B cell (primary cell): Measurements from ENCODE around the gene CDH2. TPM values are rescaled to one million over a fixed set of nuclear protein-coding genes. Genes with fewer than 3 reads are reported as not detected.

Source experiments
- ATAC-seq: fragments of 200-7000 bp; cut with Tn5 transposase; one replicate; pipeline ENCODE4 v1.10.0; 2021; ENCODE audit warnings: low read depth, mild to moderate bottlenecking, moderate number of reproducible peaks, moderate library complexity
- CTCF ChIA-PET: fragments of 350-600 bp; sonication (Branson Sonifier 250); formaldehyde crosslinking; loops from one replicate; lab custom pipeline; 2021; ENCODE audit warnings: antibody characterized with exemption, inconsistent platforms; lab: Charles Lee
- POLR2A ChIA-PET: fragments of 350-600 bp; sonication (Branson Sonifier 250); formaldehyde crosslinking; loops from one replicate; lab custom pipeline; 2021; ENCODE audit warnings: antibody characterized with exemption; lab: Charles Lee
- DNase-seq: peaks from one replicate; pipeline ENCODE4 v3.0.0; 2013
- H2AFZ ChIP-seq: 2 replicates; pipeline ENCODE4 v1.6.1; 2012; ENCODE audit warnings: mild to moderate bottlenecking, low read depth, low read length; ENCODE audit not compliant: insufficient read depth, poor library complexity, severe bottlenecking
- H3K27ac ChIP-seq, 2 donors: 1 replicate in 1 of 2; 2 replicates in 1 of 2; pipeline ENCODE4 v1.5.1; 2012 to 2013; ENCODE audit warnings: low read length in 2 of 2, mild to moderate bottlenecking in 2 of 2, moderate library complexity in 1 of 2
- H3K27me3 ChIP-seq, 4 experiments: fragments of 200-600 bp in 1 of 4; sonication (generic) in 1 of 4; replicated peaks in 1 of 4; 1 replicate in 2 of 4; 2 replicates in 2 of 4; pipeline versions ENCODE4 v1.6.1 to v1.7.0; 2013 to 2016; ENCODE audit warnings: low read length in 3 of 4, mild to moderate bottlenecking in 2 of 4, mixed read lengths in 1 of 4, moderate library complexity in 1 of 4; ENCODE audit not compliant: insufficient read depth in 4 of 4, control insufficient read depth in 3 of 4; ENCODE audit errors: control extremely low read depth in 1 of 4
- H3K36me3 ChIP-seq, 2 experiments: replicated peaks in 1 of 2; 1 replicate in 1 of 2; 2 replicates in 1 of 2; pipeline versions ENCODE4 v1.6.1 to v1.7.1; 2013; ENCODE audit warnings: low read length in 1 of 2; ENCODE audit not compliant: insufficient read depth in 2 of 2, control insufficient read depth in 1 of 2; ENCODE audit errors: control extremely low read depth in 1 of 2, extremely low read depth in 1 of 2
- H3K4me1 ChIP-seq, 2 donors: fragments of 200-600 bp in 1 of 2; sonication (generic) in 1 of 2; 1 replicate in 1 of 2; 2 replicates in 1 of 2; pipeline versions ENCODE4 v1.5.1 to v1.6.1; 2013 to 2017; ENCODE audit warnings: low read length in 2 of 2; ENCODE audit not compliant: control insufficient read depth in 2 of 2, insufficient read depth in 2 of 2
- H3K4me2 ChIP-seq: replicated peaks from 2 replicates; pipeline ENCODE3; 2012; ENCODE audit warnings: mild to moderate bottlenecking, low read depth, low read length; ENCODE audit not compliant: poor library complexity, severe bottlenecking
- H3K4me3 ChIP-seq, 5 experiments: fragments of 200-600 bp in 1 of 5; sonication (generic) in 1 of 5; 1 replicate in 3 of 5; 2 replicates in 2 of 5; pipeline versions ENCODE4 v1.5.1 to v1.7.0; 2011 to 2016; ENCODE audit warnings: low read length in 4 of 5, mild to moderate bottlenecking in 4 of 5, low read depth in 2 of 5, control low read depth in 1 of 5, moderate library complexity in 1 of 5; ENCODE audit not compliant: insufficient read depth in 1 of 5; ENCODE audit errors: control extremely low read depth in 1 of 5, extremely low read depth in 1 of 5
- H3K79me2 ChIP-seq: fragments of 200-600 bp; sonication (generic); one replicate; pipeline ENCODE4 v1.6.0; 2016; ENCODE audit warnings: low read length; ENCODE audit not compliant: control insufficient read depth, insufficient read depth
- H3K9ac ChIP-seq: fragments of 200-600 bp; sonication (generic); 2 replicates; pipeline ENCODE4 v1.6.1; 2017; ENCODE audit warnings: mild to moderate bottlenecking, low read length, moderate library complexity
- H3K9me3 ChIP-seq, 3 donors: one replicate each; pipeline versions ENCODE4 v1.6.1 to v1.7.1; 2013; ENCODE audit warnings: low read length in 2 of 3; ENCODE audit not compliant: control insufficient read depth in 2 of 3, insufficient read depth in 1 of 3; ENCODE audit errors: control extremely low read depth in 1 of 3
- H4K20me1 ChIP-seq: 2 replicates; pipeline ENCODE4 v1.6.0; 2012; ENCODE audit warnings: mild to moderate bottlenecking, low read length; ENCODE audit not compliant: insufficient read depth, control insufficient read depth, poor library complexity, severe bottlenecking
- H3K27ac Mint-ChIP-seq: one replicate; pipeline ENCODE4 v1.8.0; 2021; ENCODE audit warnings: mixed read lengths
- H3K27me3 Mint-ChIP-seq: one replicate; pipeline ENCODE4 v1.8.0; 2021; ENCODE audit warnings: mixed read lengths
- H3K4me1 Mint-ChIP-seq: one replicate; pipeline ENCODE4 v1.8.0; 2021; ENCODE audit warnings: mixed read lengths
- H3K4me3 Mint-ChIP-seq: one replicate; pipeline ENCODE4 v1.8.0; 2021; ENCODE audit warnings: mixed read lengths
- H3K9me3 Mint-ChIP-seq: one replicate; pipeline ENCODE4 v1.8.0; 2022; ENCODE audit warnings: mixed read lengths; ENCODE audit not compliant: insufficient read depth
- EZH2 ChIP-seq: IDR thresholded peaks from 2 replicates; pipeline ENCODE4 v1.6.1; 2012; ENCODE audit warnings: borderline replicate concordance, low read depth, mild to moderate bottlenecking, moderate library complexity, low read length; ENCODE audit not compliant: insufficient read depth, poor library complexity, severe bottlenecking
- WGBS: methylation state at CpG from one replicate; pipeline ENCODE4 v1.1.5; 2013; ENCODE audit warnings: missing lambda C conversion rate; ENCODE audit not compliant: insufficient coverage; 5-methylcytosine and 5-hydroxymethylcytosine counted together
- intact Hi-C: fragments of 100-400 bp; cut with micrococcal nuclease; formaldehyde crosslinking; loops from one replicate; pipeline ENCODE4 v1.10.0; 2022
- polyA plus RNA-seq: library from polyadenylated mRNA; depleted of rRNA; stranded (reverse); fragments of >200 nt; gene quantifications from 2 replicates; pipeline ENCODE4 v1.2.3, GENCODE V29; 2012
- total RNA-seq, 2 donors: library from RNA; stranded (reverse); fragments of 120-200 nt in 1 of 2; gene quantifications; 1 replicate in 1 of 2; 2 replicates in 1 of 2; pipeline versions ENCODE4 v1.2.3 to v1.2.4, GENCODE V29; 2013 to 2022
- TF ChIP-seq, protein P1 (sequence below): fragments of 200-600 bp; IDR thresholded peaks from one replicate; pipeline ENCODE4 v1.8.0; 2022; ENCODE audit warnings: antibody characterized with exemption, mild to moderate bottlenecking

The CDH2 gene
- total and polyA plus RNA-seq, 2 donors (not counting 1 experiment from before 2014, with no cell fraction given): not detected

GRCh38 chr18:28004606-28005005 is 172.3 kb downstream of the CDH2 start:
- Histone ChIP-seq H3K4me1 (no peaks in the 10 kb centered on the region), H3K27me3 (no peaks in the 10 kb centered on the region), H3K79me2 (no peaks in the 10 kb centered on the region), H3K27ac (no peak overlapping the region), H3K9ac (no peak overlapping the region), H3K4me3 (no peak overlapping the region), H3K4me2 (no peak overlapping the region), H3K36me3 (no peaks in the 10 kb centered on the region), H2AFZ (no peak overlapping the region), H3K9me3 (peaks cover 0 to 4% (median 0%) of the 10 kb centered on the region in 3 donors), H4K20me1 (no peaks in the 10 kb centered on the region)
- no peaks in the 10 kb centered on the region for H3K4me1 Mint-ChIP-seq
- POLR2A ChIA-PET: no interaction called here
- DNase-seq: no peak
- intact Hi-C loops: no loop called here
- H3K27ac Mint-ChIP-seq: no peak overlapping the region
- CTCF ChIA-PET: no interaction called here
- no CpG with 5 or more reads among the region's 1 CpG for WGBS
- H3K27me3 Mint-ChIP-seq: no peaks in the 10 kb centered on the region
- ATAC-seq: no peak
- H3K4me3 Mint-ChIP-seq: no peak overlapping the region
- H3K9me3 Mint-ChIP-seq: no peaks in the 10 kb centered on the region
- no peak for TF ChIP-seq EZH2
- TF ChIP-seq, protein P1, sequence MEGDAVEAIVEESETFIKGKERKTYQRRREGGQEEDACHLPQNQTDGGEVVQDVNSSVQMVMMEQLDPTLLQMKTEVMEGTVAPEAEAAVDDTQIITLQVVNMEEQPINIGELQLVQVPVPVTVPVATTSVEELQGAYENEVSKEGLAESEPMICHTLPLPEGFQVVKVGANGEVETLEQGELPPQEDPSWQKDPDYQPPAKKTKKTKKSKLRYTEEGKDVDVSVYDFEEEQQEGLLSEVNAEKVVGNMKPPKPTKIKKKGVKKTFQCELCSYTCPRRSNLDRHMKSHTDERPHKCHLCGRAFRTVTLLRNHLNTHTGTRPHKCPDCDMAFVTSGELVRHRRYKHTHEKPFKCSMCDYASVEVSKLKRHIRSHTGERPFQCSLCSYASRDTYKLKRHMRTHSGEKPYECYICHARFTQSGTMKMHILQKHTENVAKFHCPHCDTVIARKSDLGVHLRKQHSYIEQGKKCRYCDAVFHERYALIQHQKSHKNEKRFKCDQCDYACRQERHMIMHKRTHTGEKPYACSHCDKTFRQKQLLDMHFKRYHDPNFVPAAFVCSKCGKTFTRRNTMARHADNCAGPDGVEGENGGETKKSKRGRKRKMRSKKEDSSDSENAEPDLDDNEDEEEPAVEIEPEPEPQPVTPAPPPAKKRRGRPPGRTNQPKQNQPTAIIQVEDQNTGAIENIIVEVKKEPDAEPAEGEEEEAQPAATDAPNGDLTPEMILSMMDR: no peak

DNA sequence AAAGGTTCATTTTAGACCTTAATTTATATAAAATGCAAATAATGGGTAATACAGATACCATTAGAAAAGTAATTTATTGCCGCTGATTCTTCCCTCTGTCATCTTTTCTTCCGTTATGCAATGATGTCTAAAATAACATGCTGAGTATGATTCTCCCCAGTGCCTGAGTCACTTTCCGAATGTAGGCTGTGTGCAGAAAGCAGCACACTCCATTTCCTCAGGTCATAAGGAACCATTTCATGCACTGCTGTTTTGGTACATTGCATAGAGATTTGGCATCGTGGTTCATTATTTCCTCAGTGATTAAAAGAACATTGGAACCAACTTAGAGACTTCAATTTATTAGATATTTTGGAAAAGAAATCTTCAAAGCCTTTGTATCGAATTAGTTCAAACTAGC is 173.5 kb downstream of the CDH2 start:
- H4K20me1 ChIP-seq: no peaks in the 10 kb centered on the region
- H2AFZ ChIP-seq: no peak overlapping the region
- ChIA-PET CTCF (no interaction called here), POLR2A (no interaction called here)
- Mint-ChIP-seq H3K27me3 (no peaks in the 10 kb centered on the region), H3K27ac (no peak overlapping the region), H3K9me3 (no peaks in the 10 kb centered on the region), H3K4me3 (no peak overlapping the region), H3K4me1 (no peaks in the 10 kb centered on the region)
- peaks cover 0 to 4% (median 0%) of the 10 kb centered on the region in 3 donors for H3K9me3 ChIP-seq
- H3K4me3 ChIP-seq: no peak overlapping the region
- no peak for DNase-seq
- H3K79me2 ChIP-seq: no peaks in the 10 kb centered on the region
- ATAC-seq: no peak
- no CpG with 5 or more reads among the region's 5 CpGs for WGBS
- intact Hi-C loops: no loop called here
- no peak overlapping the region for H3K27ac ChIP-seq
- TF ChIP-seq EZH2: no peak
- TF ChIP-seq, protein P1: no peak
- H3K27me3 ChIP-seq: no peaks in the 10 kb centered on the region
- no peak overlapping the region for H3K4me2 ChIP-seq
- no peaks in the 10 kb centered on the region for H3K4me1 ChIP-seq
- no peak overlapping the region for H3K9ac ChIP-seq
- H3K36me3 ChIP-seq: no peaks in the 10 kb centered on the region
